Stimulated activated CD8-positive, alpha-beta memory T cell treated with anti-CD3 and anti-CD28 coated beads, Interleukin-7, amount 100 ng/mL, for 4 hours (primary cell): ENCODE results near the gene SLC6A12.
"Not testable (repeated sequence)": the region's sequence is repeated elsewhere in the genome, so short reads cannot be mapped to it uniquely, and the experiment has no call there.

Experiments
- DNase-seq, 2 donors: peaks; one replicate each; pipeline ENCODE4 v3.0.0-alpha.2; 2020; ENCODE audit warnings: low read depth in 2 of 2

Gene SLC6A12

GRCh38 chr12:217029-217428 lies 3.1 kb upstream of the SLC6A12 start:
- DNase-seq: not testable (repeated sequence)

GRCh38 chr12:215116-215515 lies 1.2 kb upstream of the SLC6A12 start:
- DNase-seq: no peak

GRCh38 chr12:213527-213932 lies 427 bp downstream of the SLC6A12 start:
- no peak for DNase-seq

- DNase-seq: no peak
Observed at GRCh38 chr12:212715-213526, 1.0 kb downstream of the SLC6A12 start.

GRCh38 chr12:212415-212714 lies 1.6 kb downstream of the SLC6A12 start:
- no peak for DNase-seq

- DNase-seq: no peak
Observed at GRCh38 chr12:211639-212414, 2.1 kb downstream of the SLC6A12 start.

GRCh38 chr12:211142-211465 lies 2.9 kb downstream of the SLC6A12 start:
- no peak for DNase-seq

- no peak for DNase-seq
Observed at GRCh38 chr12:210277-211141, 3.4 kb downstream of the SLC6A12 start.

- no peak for DNase-seq
Observed at GRCh38 chr12:209851-210250, 4.1 kb downstream of the SLC6A12 start.

GRCh38 chr12:209246-209645 lies 4.7 kb downstream of the SLC6A12 start:
- DNase-seq: no peak

GRCh38 chr12:208813-209212 lies 5.1 kb downstream of the SLC6A12 start:
- no peak for DNase-seq

GRCh38 chr12:207804-208203 lies 6.2 kb downstream of the SLC6A12 start:
- no peak for DNase-seq

- DNase-seq: no peak
Observed at GRCh38 chr12:206746-207440, 7.1 kb downstream of the SLC6A12 start.

GRCh38 chr12:205026-205425 lies 8.9 kb downstream of the SLC6A12 start:
- DNase-seq: no peak

- DNase-seq: no peak
Observed at GRCh38 chr12:204261-204678, 9.7 kb downstream of the SLC6A12 start.

- no peak for DNase-seq
Observed at GRCh38 chr12:203462-204260, 10.3 kb downstream of the SLC6A12 start.

GRCh38 chr12:203074-203461 lies 10.9 kb downstream of the SLC6A12 start:
- DNase-seq: no peak

- no peak for DNase-seq
Observed at GRCh38 chr12:202081-202731, 11.8 kb downstream of the SLC6A12 start.

GRCh38 chr12:201361-201760 lies 12.6 kb downstream of the SLC6A12 start:
- no peak for DNase-seq

- no peak for DNase-seq
Observed at GRCh38 chr12:198705-199104, 15.3 kb downstream of the SLC6A12 start.
